DMS53 treated with DMSO at 0.1 percent for 48 hours (cell line): Measurements from ENCODE around the gene RBCK1.
"Not testable (repeated sequence)": the region's sequence is repeated elsewhere in the genome, so short reads cannot be mapped to it uniquely, and the experiment has no call there.

Source experiments
- DNase-seq: peaks from one replicate; lab custom pipeline; 2025; ENCODE audit not compliant: unreplicated experiment; lab: John Stamatoyannopoulos, UW

The RBCK1 gene

DNA sequence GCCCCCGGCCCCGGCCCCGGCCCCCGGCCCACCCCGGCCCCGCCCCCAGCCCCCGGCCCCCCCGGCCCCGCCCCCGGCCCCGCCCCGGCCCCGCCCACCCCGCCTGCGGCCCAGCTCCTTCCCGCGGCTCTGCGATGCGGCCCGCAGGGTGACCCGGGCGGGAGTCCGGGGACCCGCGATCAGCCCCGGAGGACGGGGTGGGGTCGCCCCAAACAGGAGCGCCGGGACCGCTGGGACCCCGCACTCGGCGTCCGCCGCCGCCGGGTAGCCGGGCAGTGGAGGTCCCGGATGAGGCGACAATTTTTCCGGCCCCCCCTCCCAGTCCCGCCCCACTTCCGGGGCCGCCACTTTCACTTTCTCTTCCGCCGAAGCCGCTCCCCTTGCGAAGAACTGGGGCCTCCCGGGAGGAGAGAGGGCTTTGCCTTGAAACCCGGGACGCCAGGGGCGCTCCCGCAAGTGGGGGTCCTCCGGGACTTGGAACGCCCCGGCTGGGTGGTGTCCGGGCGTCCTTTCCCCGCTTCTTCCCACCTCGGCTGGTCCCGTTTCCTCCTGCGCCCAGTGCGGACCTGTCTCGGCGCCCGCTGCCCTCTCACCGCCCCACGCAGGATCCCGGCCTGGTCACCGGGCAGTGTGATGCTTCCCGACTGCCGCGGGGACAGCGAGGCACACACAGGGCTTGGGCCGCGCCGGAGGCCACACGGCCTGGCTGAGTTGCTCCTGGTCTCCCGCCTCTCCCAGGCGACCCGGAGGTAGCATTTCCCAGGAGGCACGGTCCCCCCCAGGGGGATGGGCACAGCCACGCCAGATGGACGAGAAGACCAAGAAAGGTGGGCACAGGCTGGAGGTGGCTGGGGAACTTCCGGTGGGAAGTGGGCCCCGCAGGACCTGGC, at the start of gene RBCK1:
Gene RBCK1 (plus strand): TSS at position 347 of the 890 bp plus-strand sequence. CDS start 459 bp downstream, at position 806.
- peak; percentile 61 for DNase-seq

GRCh38 chr20:358891-359555, 49.1 kb upstream of the RBCK1 start:
- no peak for DNase-seq

GRCh38 chr20:361561-361960, 46.5 kb upstream of the RBCK1 start:
- no peak for DNase-seq

DNA sequence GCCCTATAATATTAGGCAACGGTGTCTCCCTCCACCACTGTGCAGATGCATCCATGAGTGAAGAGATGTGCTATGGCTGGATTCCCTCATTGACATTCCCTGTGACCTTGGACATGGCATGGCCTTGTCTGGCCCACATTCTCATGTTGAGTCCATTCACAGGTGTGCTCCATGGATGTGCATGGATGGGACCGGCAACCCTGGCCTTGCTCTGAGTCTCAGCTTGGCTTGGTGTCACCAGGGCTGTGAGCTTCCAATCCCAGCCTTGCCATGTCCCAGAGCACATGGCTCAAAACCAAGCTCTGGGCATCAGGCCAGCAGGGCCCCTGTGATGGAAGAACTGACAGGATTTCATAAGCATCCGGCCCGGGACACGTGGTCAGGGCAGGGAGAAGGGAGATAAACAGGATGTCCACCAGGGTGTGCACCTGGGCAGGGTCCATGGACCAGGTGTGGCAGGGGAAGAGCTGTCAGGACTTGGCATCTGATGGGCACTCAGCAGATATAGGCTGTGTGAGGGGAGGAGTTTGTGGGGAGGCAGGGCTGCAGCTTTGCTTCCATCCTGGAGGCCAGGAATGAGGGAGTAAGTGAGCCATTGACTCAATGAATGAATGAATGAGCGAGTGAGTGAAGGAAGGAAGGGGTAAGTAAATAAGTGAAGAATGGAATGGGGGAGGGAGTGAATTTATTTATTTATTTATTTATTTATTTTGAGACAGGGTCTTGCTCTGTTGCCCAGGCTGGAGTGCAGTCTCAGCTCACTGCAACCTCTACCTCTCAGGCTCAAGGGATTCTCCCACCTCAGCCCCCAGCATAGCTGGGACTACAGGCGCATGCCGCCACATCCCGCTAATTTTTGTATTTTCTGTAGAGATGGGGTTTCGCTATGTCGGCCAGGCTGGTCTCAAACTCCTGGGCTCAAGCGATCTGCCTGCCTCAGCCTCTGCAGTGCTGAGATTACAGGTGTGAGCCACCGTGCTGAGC, 45.5 kb upstream of the RBCK1 start:
- peak; percentile 97 for DNase-seq

DNA sequence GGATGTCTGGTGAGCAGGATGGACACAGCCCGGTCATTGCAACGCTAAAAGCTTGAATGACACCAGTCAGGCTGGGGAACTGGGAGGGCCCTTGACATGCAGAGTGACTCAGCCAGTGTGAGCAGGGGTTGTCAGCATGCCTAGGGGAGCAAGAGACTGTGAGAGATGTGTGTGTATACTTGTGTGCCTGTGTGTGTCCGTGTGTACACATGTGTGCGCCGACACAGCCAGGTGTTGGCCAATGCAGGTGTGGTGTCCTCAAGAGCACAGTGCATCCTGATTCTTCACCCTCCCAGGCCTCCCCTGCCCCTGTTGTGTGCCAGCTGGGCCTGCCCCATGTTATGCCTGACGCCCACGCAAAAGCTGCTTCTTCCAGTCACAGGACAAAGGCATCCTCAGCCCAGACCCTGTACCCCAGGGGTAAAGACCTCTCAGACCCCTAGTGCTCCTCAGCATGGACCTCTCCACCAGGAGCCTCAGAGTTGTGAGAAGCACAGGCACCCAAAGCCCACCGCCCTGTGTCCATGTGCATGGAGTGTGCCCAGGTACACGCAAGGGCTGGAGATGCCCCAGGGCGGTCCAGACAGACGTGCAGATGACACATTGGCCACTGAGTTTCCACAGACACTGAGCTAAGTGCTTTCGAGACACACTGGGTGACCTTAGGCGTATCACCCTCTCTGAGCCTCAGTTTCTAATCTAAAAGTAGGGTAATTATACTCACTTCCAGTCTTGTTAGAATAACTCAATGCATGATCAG, 44.6 kb upstream of the RBCK1 start:
- peak; percentile 23 for DNase-seq

GRCh38 chr20:364905-365794, 42.9 kb upstream of the RBCK1 start:
- no peak for DNase-seq

- DNase-seq: no peak
Measured at GRCh38 chr20:366041-366718, 41.9 kb upstream of the RBCK1 start.

DNA sequence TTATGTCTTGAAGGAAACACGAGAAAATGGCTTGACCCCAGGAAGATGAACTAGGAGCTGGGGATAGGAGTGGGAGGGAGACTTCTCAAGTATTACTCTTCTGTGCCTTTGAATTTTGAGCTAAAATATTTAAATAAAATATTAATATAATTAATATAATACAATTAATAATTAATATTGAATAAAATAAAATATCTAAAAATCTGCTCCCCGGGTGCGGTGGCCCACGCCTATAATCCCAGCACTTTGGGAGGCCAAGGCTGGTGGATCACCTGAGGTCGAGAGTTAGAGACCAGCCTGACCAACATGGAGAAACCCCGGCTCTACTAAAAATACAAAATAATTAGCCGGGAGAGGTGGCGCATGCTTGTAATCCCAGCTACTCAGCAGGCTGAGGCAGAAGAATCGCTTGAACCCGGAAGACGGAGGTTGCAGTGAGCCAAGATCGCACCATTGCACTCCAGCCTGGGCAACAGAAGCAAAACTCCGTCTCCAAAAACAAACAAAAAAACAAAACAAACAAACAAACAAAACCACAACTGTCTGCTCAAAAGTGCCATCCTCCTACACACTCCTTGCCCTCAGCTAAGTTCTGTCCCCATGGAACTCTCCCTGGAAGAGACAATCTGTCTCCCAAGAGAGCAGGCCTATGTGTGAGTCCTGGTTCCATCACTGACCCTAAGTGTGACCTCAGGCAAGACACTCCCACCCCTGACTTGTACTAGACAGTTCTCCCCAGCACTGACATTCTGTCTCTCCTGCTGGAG, 41.2 kb upstream of the RBCK1 start:
- DNase-seq: no peak

DNA sequence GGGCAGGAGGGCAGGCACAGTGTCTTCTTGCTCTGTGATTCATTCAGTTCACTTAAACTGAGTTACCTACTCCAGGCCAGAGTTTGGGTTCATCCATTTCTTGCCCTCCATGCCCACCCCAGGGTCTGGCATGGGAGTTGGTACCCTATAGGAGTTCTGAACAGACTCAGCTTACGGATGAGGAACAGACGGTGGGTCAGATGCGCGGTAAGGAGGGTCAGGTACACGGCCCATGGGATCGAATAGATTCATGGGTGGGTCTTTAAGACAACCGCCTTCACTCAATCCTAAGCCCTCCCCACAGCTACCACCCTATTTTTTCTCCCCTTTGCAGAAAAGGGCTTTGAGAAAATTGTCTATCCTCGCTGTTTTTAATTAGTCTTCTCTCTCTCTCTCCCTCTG, 40.6 kb upstream of the RBCK1 start:
- DNase-seq: no peak

GRCh38 chr20:368915-369314, 39.2 kb upstream of the RBCK1 start:
- no peak for DNase-seq

DNA sequence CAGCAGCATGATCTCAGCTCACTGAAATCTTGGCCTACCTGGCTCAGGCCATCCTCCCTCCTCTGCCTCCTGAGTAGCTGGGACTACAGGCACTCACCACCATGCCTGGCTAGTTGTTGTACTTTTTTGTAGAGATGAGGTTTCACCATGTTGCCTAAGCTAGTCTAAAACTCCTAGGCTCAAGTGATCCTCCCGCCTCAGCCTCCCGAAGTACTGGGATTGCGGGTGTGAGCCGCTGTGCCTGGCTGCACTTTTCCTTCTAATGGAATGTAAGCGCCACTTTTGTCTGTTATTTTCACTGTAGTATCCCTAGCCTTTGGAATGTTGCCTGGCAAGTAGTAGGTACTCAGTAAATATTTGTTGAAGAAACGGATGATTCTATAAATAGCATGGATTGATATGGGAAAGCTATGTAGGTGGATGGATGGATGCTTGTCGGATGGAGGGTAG, 37.9 kb upstream of the RBCK1 start:
- DNase-seq: peak; percentile 76

- no peak for DNase-seq
Measured at GRCh38 chr20:370977-371754, 36.9 kb upstream of the RBCK1 start.

- peak; percentile 24 for DNase-seq
Measured at GRCh38 chr20:371755-372542, 36.1 kb upstream of the RBCK1 start.

- DNase-seq: not testable (repeated sequence)
Measured at GRCh38 chr20:372543-373082, 35.5 kb upstream of the RBCK1 start.

- DNase-seq: no peak
Measured at GRCh38 chr20:373171-373890, 34.8 kb upstream of the RBCK1 start.
